Progenitor cell of endocrine pancreas (in vitro differentiated cells): Measurements from ENCODE around the gene TBC1D1. TPM values are rescaled to one million over a fixed set of nuclear protein-coding genes. Genes with fewer than 3 reads are reported as not detected.

Experiments used
- DNase-seq: peaks from one replicate; pipeline ENCODE4 v3.0.0; 2021; ENCODE audit warnings: low spot score; ENCODE audit not compliant: unreplicated experiment
- H3K27ac Mint-ChIP-seq: 2 replicates; pipeline ENCODE4 v1.8.0; 2021; ENCODE audit warnings: mild to moderate bottlenecking, moderate library complexity, mixed read lengths
- H3K27me3 Mint-ChIP-seq: 2 replicates; pipeline ENCODE4 v1.8.0; 2021; ENCODE audit warnings: mixed read lengths
- H3K36me3 Mint-ChIP-seq: 2 replicates; pipeline ENCODE4 v1.8.0; 2022; ENCODE audit warnings: mixed read lengths; ENCODE audit not compliant: insufficient read depth
- H3K4me1 Mint-ChIP-seq: 2 replicates; pipeline ENCODE4 v1.8.0; 2021; ENCODE audit warnings: low read depth, mixed read lengths
- H3K4me3 Mint-ChIP-seq: 2 replicates; pipeline ENCODE4 v1.8.0; 2021; ENCODE audit warnings: low read depth, mild to moderate bottlenecking, moderate library complexity, mixed read lengths
- H3K9me3 Mint-ChIP-seq: 2 replicates; pipeline ENCODE4 v1.8.0; 2021; ENCODE audit warnings: low read depth, mixed read lengths
- CTCF ChIP-seq: fragments of 200-600 bp; sonication (generic); IDR thresholded peaks from one replicate; pipeline ENCODE4 v1.5.0; 2021; ENCODE audit warnings: antibody characterized with exemption, mild to moderate bottlenecking; ENCODE audit not compliant: unreplicated experiment
- total RNA-seq: library from RNA; stranded (reverse); gene quantifications from 2 replicates; pipeline ENCODE4 v1.2.1, GENCODE V29; 2021

TBC1D1 gene
- total RNA-seq, 1 donor from 2014 or later = 138 TPM

- peaks cover 19% of the 10 kb centered on the region for H3K36me3 Mint-ChIP-seq
- H3K27ac Mint-ChIP-seq = no peak overlapping the region
Measured at GRCh38 chr4:38071801-38072431, 181.0 kb downstream of the TBC1D1 start.

GRCh38 chr4:38072578-38072977 is 181.7 kb downstream of the TBC1D1 start:
- Mint-ChIP-seq H3K4me1 (peaks cover 22% of the 10 kb centered on the region), H3K36me3 (peaks cover 17% of the 10 kb centered on the region), H3K4me3 (no peak overlapping the region), H3K27me3 (no peaks in the 10 kb centered on the region), H3K9me3 (no peaks in the 10 kb centered on the region), H3K27ac (no peak overlapping the region)
- DNase-seq = no peak
- TF ChIP-seq CTCF = no peak

More at GRCh38 chr4:38071801-38072431, 181.0 kb downstream of the TBC1D1 start:
- no peak for TF ChIP-seq CTCF
- no peak for DNase-seq
- H3K4me1 Mint-ChIP-seq = peaks cover 22% of the 10 kb centered on the region
- H3K27me3 Mint-ChIP-seq = no peaks in the 10 kb centered on the region
- H3K9me3 Mint-ChIP-seq = no peaks in the 10 kb centered on the region
- H3K4me3 Mint-ChIP-seq = no peak overlapping the region

GRCh38 chr4:38073596-38074234 is 182.8 kb downstream of the TBC1D1 start:
- Mint-ChIP-seq H3K27ac (no peak overlapping the region), H3K36me3 (peaks cover 16% of the 10 kb centered on the region), H3K4me3 (no peak overlapping the region), H3K4me1 (peaks cover 20% of the 10 kb centered on the region), H3K9me3 (no peaks in the 10 kb centered on the region), H3K27me3 (no peaks in the 10 kb centered on the region)
- DNase-seq = no peak
- TF ChIP-seq CTCF = no peak

- no peak for DNase-seq
- H3K9me3 Mint-ChIP-seq = peaks cover 3% of the 10 kb centered on the region
- TF ChIP-seq CTCF = no peak
- no peak overlapping the region for H3K4me3 Mint-ChIP-seq
- no peaks in the 10 kb centered on the region for H3K27me3 Mint-ChIP-seq
- H3K27ac Mint-ChIP-seq = peak overlapping the region; percentile 5
- H3K36me3 Mint-ChIP-seq = peaks cover 23% of the 10 kb centered on the region
- peaks cover 13% of the 10 kb centered on the region for H3K4me1 Mint-ChIP-seq
Measured at GRCh38 chr4:38075370-38076152, 184.7 kb downstream of the TBC1D1 start.

GRCh38 chr4:38076153-38076669 is 185.3 kb downstream of the TBC1D1 start:
- TF ChIP-seq CTCF = no peak
- H3K27ac Mint-ChIP-seq = peak overlapping the region; percentile 5
- peaks cover 3% of the 10 kb centered on the region for H3K9me3 Mint-ChIP-seq
- DNase-seq = no peak
- peaks cover 14% of the 10 kb centered on the region for H3K4me1 Mint-ChIP-seq
- peaks cover 26% of the 10 kb centered on the region for H3K36me3 Mint-ChIP-seq
- H3K27me3 Mint-ChIP-seq = no peaks in the 10 kb centered on the region
- H3K4me3 Mint-ChIP-seq = no peak overlapping the region
